Adipose tissue (tissue), 3 donors: ENCODE data around the gene C1orf105. TPM values are rescaled to one million over a fixed set of nuclear protein-coding genes. Genes with fewer than 3 reads are reported as not detected.
"Not testable (repeated sequence)": the region's sequence is repeated elsewhere in the genome, so short reads cannot be mapped to it uniquely, and the experiment has no call there.

Experiments used
- H3K27ac ChIP-seq: one replicate; pipeline ENCODE4 v1.5.1; 2013; ENCODE audit warnings: low read depth, low read length
- WGBS, 3 donors: extraction: QIAGEN DNeasy Blood & Tissue Kit; methylation state at CpG; one replicate each; pipeline ENCODE4 v1.1.7; 2013; 5-methylcytosine and 5-hydroxymethylcytosine counted together
- polyA plus RNA-seq, 3 donors: library from polyadenylated mRNA; stranded (reverse); fragments of 200-250 nt; gene quantifications; one replicate each; pipeline ENCODE4 v1.2.3, GENCODE V29; 2013
- donor health status: healthy with polysubstance abuse.
- donor health status: Bipolar disorder and iron deficiency.
- donor health status: healthy.

C1orf105 gene, protein sequence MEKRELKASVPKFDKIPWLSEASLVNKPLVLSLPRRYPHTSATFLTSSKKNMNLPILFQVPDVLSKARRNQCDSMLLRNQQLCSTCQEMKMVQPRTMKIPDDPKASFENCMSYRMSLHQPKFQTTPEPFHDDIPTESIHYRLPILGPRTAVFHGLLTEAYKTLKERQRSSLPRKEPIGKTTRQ
- not detected for polyA plus RNA-seq

GRCh38 chr1:172420385-172420784 is at the start of gene C1orf105:
C1orf105 (plus strand) TSS chr1:172420685; CDS start chr1:172420886, 201 bp downstream.
- H3K27ac ChIP-seq: no peak within 1 kb of the TSS
- 93 to 96% (median 96%) methylated on average over 1 of the region's 1 CpG for WGBS, 3 donors

- not testable (repeated sequence) for H3K27ac ChIP-seq
- 97 to 100% (median 98%) methylated on average over 1 of the region's 3 CpGs for WGBS, 3 donors
These were observed 48.8 kb upstream of the C1orf105 start for GRCh38 chr1:172371646-172372045.

- no peak overlapping the region for H3K27ac ChIP-seq
- WGBS, 3 donors: 38 to 90% (median 70%) methylated on average over 1 of the region's 1 CpG
These were observed 46.6 kb upstream of the C1orf105 start for GRCh38 chr1:172373864-172374263.

GRCh38 chr1:172375211-172375631 is 45.3 kb upstream of the C1orf105 start:
- WGBS, 3 donors: 64 to 90% (median 84%) methylated on average over 2 of the region's 2 CpGs
- H3K27ac ChIP-seq: no peak overlapping the region

DNA sequence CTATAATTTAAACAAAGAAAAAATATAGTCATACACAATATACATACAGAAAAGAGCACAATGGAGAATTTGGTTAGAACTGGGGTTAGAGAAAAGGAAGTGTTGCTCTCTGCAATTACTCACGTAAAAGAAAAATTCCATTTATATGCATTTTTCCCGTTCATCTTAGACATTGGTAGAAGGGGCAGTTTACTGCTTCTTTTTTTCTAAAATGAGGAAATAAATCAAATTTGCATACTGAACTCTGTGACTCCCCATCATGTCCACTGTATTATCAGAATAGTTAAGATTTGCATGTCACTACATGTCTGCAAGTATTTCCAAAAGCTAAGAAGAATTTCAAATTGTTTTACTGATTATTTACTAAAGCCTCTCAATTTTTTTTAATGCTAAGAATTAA is 44.1 kb upstream of the C1orf105 start:
- 43 to 72% (median 46%) methylated on average over 2 of the region's 2 CpGs for WGBS, 3 donors
- no peak overlapping the region for H3K27ac ChIP-seq

DNA sequence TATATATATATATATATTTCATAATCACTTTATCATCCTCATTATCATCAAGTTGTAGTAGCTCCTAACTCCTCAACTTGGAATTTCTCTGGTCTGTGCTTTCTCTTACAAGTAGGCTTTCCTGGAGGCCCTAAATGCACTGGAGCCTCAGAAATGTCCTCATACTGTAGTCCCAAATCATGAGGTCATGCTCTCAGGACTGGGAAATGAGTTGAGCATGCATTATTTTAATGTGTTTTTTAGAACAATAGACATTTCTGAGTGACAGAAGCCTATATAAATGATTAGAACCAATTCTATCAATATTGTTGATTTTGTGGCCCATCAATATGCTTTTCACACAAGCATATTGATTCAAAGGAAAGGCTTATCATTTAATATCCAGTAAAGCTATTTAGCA is 42.9 kb upstream of the C1orf105 start:
- H3K27ac ChIP-seq: no peak overlapping the region

DNA sequence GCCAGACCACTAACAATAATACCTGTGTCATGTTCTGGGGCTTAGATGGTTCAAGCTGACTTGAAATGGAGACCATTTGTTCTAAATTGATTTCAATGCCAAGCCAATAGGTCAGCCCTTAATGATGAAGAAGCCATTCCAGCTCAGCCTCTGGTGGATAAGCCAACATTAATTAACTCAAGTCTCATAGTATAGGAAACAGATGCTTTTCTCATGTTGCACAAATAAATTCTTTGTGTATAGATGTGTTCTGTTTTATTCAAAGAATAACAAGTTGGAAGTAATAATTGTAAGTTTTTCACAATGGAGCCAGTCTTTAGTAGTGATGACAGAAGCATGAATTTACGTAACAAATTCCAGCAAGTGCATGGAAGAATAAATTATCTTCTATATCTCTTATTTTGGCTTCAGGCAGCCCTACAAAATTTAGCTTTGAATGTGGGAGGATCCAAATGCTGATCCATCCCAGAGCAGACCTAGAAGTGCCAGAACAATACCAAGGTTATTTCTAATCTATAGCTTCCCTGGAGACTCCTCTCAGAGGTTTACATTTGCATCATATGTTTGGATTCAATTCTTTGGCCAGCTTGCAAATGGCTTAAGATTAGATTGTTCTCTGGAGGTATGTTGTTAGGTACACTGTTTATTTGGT is 42.2 kb upstream of the C1orf105 start:
- no peak overlapping the region for H3K27ac ChIP-seq
- WGBS, 3 donors: 90 to 96% (median 92%) methylated on average over 1 of the region's 1 CpG

DNA sequence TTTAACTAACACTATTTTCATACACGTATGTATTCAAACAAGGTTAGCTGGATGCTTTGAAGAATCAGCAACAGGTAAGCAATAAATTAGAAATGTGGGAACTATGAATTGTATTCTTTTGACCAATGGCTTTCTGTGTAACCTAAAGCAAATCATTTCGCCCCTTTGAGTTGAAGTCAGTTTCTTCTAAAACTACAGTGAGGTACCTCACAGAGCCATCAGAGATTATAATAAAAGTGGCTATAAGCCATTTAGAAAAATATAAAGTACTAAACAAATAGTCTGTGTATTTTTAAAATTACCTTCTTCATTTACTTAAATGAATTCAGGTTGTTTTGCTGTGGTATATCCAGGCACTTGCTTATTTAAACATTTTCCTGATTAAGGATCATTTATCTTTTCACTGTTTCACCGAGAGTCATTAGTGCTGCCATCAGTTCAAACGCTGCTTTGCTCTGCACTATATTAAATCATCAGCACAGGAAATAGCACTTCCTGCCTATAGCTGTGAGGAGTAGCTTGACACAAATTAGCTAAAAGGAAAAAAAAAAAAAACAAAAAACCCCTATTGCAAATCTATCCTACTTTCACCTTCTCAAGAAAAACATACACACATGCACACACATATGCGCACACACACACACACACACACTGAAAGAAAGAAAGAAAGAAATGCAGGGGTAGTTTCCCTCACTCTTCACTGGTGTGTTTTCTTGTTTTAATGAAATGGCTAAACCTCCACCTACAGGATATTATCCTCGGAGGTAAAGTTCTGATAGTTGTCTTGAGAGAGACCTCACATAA is 39.8 kb upstream of the C1orf105 start:
- no peak overlapping the region for H3K27ac ChIP-seq
- WGBS, 3 donors: 42 to 57% (median 43%) methylated on average over 6 of the region's 6 CpGs

DNA sequence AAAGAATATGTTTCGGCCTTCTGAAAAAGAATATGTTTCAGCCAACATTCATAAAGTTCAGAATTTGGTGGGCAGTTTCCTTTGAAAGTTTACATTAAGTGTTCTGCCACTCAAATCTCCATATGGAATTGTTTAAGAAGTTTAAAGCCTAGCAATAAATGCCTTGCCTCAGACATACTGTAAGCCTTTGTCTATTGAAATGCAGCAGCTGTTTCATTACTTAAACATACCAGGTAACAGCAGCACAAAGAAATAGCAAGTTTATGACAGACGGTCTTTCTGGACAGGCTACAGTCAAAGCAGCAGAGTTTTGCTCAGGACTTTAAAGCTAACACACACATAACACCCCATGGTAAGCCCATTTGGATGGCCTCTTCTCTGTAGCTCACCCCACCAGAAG is 38.5 kb upstream of the C1orf105 start:
- 82 to 95% (median 89%) methylated on average over 2 of the region's 2 CpGs for WGBS, 3 donors
- H3K27ac ChIP-seq: no peak overlapping the region

DNA sequence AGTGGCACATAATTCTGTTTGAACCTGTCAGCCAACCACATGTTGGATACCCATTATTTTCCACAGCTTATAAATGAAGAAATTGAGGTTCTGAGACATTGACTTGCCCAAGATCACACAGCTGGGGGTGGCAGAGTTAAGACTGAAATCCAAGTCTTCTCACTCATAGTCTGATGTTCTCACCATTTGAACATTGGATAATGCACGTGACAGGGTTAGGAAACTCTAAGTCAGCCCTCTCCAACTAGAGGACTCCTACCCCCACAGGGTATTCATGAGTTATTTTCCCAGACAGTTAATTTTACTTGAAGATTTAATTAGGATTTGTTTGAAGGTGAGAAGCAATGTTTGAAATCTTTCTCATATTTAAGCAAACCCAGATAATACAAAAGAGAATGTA is 38.1 kb upstream of the C1orf105 start:
- H3K27ac ChIP-seq: no peak overlapping the region
- 81 to 92% (median 91%) methylated on average over 1 of the region's 1 CpG for WGBS, 3 donors

- H3K27ac ChIP-seq: no peak overlapping the region
- 76 to 83% (median 82%) methylated on average over 4 of the region's 4 CpGs for WGBS, 3 donors
These were observed 37.5 kb upstream of the C1orf105 start for GRCh38 chr1:172382990-172383389.

DNA sequence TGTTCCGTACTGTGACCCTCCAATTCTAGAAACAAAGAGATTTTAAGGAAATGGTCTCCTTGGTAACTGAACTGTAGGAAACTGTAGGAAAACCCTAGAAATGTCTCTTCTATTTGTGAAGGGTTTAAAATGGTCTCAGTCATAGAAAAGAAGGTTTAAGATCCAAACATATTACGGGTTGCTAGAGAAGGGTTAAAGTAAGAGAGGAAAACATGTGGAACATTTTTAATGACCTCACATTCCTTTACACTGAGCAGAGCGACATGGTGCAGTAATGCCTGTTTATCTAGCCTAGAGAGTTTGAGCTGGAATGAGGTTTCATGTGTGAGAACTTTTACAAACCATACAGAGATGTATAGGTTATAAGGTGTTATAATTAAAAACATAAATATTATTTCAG is 36.9 kb upstream of the C1orf105 start:
- H3K27ac ChIP-seq: no peak overlapping the region
- 46 to 61% (median 59%) methylated on average over 3 of the region's 3 CpGs for WGBS, 3 donors

- WGBS, 3 donors: 94 to 97% (median 96%) methylated on average over 1 of the region's 1 CpG
- H3K27ac ChIP-seq: no peak overlapping the region
These were observed 35.8 kb upstream of the C1orf105 start for GRCh38 chr1:172384656-172385055.

DNA sequence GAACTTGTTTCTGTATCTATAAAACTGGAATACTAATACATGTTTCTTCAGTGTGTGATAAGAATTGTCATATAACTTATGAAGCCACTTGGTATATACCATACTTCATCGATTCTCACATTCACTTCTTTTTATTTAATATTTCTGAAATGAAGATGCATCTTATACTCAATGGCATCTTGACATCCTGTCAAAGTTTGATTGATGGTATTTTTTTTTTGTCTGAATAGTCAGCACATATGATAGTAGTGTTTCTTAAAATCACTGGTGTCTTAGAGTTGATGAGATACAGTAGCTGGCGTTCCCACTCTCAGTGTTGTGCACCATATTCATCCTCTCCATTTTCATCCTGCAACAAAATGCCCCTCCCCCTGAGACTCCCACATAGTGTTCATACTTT is 34.4 kb upstream of the C1orf105 start:
- 98 to 100% (median 99%) methylated on average over 2 of the region's 2 CpGs for WGBS, 3 donors
- H3K27ac ChIP-seq: no peak overlapping the region

GRCh38 chr1:172388490-172388889 is 32.0 kb upstream of the C1orf105 start:
- no peak overlapping the region for H3K27ac ChIP-seq
- WGBS, 3 donors: 96 to 99% (median 97%) methylated on average over 8 of the region's 8 CpGs

GRCh38 chr1:172390301-172390682 is 30.2 kb upstream of the C1orf105 start:
- no peak overlapping the region for H3K27ac ChIP-seq
- WGBS, 3 donors: 36 to 70% (median 45%) methylated on average over 3 of the region's 3 CpGs

DNA sequence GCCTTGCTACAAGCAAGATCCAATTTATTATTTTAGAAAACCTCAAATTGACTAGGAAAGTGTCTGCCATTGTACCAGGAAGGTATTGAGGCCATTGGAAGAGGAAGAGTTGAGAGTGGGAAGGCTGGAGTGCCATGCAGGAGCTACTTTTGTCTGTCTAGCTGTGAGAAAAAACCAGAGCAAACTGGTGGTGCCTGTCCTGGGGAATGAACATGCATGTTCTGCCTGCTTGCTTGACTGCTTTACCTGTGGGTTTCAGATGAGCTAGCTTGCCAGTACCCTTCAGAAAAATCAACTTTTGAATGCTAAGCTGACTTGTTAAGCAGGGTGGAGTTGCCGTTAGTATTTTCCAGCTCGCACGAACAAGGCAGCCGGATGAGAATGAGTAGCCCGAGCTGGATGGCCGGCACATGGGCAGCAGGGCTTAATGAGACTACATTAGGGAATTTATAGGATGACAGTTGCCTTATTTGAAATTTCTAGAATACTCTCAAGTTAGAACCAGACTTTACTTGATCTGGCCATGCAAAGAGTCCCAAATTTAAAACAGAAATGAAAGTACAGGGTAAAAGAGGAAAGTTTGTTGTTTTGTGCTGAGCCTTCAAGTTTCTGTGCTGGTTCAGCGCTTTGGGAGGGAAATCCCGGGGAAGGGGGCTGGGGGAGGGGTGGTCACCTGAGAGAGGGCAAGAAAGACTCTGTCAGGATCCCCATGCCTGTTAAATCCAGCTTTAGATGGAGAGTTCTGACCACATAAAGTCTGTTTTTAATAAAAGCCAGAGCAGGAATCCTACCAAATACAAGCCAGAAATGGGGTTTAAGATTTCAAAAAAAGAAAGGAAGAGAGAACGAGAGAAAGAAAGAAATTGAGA is 29.6 kb upstream of the C1orf105 start:
- H3K27ac ChIP-seq: no peak overlapping the region
- WGBS, 3 donors: 53 to 78% (median 62%) methylated on average over 9 of the region's 9 CpGs

DNA sequence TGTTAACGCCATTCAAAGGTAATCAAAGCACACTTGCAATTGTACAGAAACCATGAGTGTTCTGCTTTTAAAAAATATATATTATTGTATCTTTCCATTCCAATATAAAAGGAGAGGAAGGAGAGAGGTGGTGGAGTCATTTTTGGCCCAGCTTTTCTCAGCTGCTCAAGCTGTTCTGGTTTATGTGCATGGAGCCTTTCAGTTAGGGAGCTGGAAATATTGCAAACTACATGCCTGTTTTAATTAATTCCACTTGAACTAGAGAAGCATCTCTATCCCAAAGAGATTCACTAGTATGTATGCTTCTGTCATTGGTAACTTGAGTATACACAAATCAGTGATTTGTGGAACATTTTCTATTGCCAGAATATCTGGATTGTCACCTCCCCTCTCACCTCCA is 28.5 kb upstream of the C1orf105 start:
- H3K27ac ChIP-seq: no peak overlapping the region
- 92 to 98% (median 96%) methylated on average over 1 of the region's 1 CpG for WGBS, 3 donors

GRCh38 chr1:172393354-172393753 is 27.1 kb upstream of the C1orf105 start:
- WGBS, 3 donors: 80 to 94% (median 85%) methylated on average over 5 of the region's 5 CpGs
- H3K27ac ChIP-seq: no peak overlapping the region
